GM21786 (cell line): ENCODE results near the gene WDTC1.
"Not testable (repeated sequence)": the region's sequence is repeated elsewhere in the genome, so short reads cannot be mapped to it uniquely, and the experiment has no call there.

ENCODE experiments used
- ATAC-seq: cut with Tn5 transposase; IDR thresholded peaks from one replicate; pipeline ENCODE4 v1.9.1; 2021; ENCODE audit not compliant: unreplicated experiment

WDTC1 gene

GRCh38 chr1:27234049-27234882 is at the start of gene WDTC1:
Gene WDTC1, plus strand, starts transcription at chr1:27234632. Its CDS starts 26,423 bp downstream, at chr1:27261055.
- peak; percentile 87 for ATAC-seq

- ATAC-seq = not testable (repeated sequence)
These were observed 49.8 kb upstream of the WDTC1 start for GRCh38 chr1:27184665-27185064.

GRCh38 chr1:27192039-27192529 is 42.3 kb upstream of the WDTC1 start:
- no peak for ATAC-seq

- ATAC-seq = no peak
These were observed 41.2 kb upstream of the WDTC1 start for GRCh38 chr1:27193194-27193593.

- no peak for ATAC-seq
These were observed 33.1 kb upstream of the WDTC1 start for GRCh38 chr1:27201295-27201694.

- no peak for ATAC-seq
These were observed 30.5 kb upstream of the WDTC1 start for GRCh38 chr1:27203946-27204345.

GRCh38 chr1:27207238-27207637 is 27.2 kb upstream of the WDTC1 start:
- not testable (repeated sequence) for ATAC-seq

GRCh38 chr1:27208143-27208850 is 26.1 kb upstream of the WDTC1 start:
- not testable (repeated sequence) for ATAC-seq

GRCh38 chr1:27216466-27216865 is 18.0 kb upstream of the WDTC1 start:
- ATAC-seq = no peak

GRCh38 chr1:27217401-27217800 is 17.0 kb upstream of the WDTC1 start:
- no peak for ATAC-seq

GRCh38 chr1:27218736-27219135 is 15.7 kb upstream of the WDTC1 start:
- no peak for ATAC-seq

GRCh38 chr1:27220096-27220495 is 14.3 kb upstream of the WDTC1 start:
- ATAC-seq = no peak

GRCh38 chr1:27220702-27221497 is 13.5 kb upstream of the WDTC1 start:
- not testable (repeated sequence) for ATAC-seq

- ATAC-seq = no peak
These were observed 8.8 kb upstream of the WDTC1 start for GRCh38 chr1:27225621-27226020.

- no peak for ATAC-seq
These were observed 6.7 kb upstream of the WDTC1 start for GRCh38 chr1:27227765-27228164.

- no peak for ATAC-seq
These were observed 774 bp upstream of the WDTC1 start for GRCh38 chr1:27233667-27234048.

GRCh38 chr1:27235827-27236226 is 1.4 kb downstream of the WDTC1 start:
- no peak for ATAC-seq

GRCh38 chr1:27237112-27237511 is 2.7 kb downstream of the WDTC1 start:
- no peak for ATAC-seq

GRCh38 chr1:27238032-27238431 is 3.6 kb downstream of the WDTC1 start:
- ATAC-seq = no peak

GRCh38 chr1:27241677-27242076 is 7.2 kb downstream of the WDTC1 start:
- no peak for ATAC-seq

GRCh38 chr1:27243665-27244064 is 9.2 kb downstream of the WDTC1 start:
- ATAC-seq = not testable (repeated sequence)
